K562 (cell line): ENCODE measurements around the gene PA2G4. TPM values are rescaled to one million over a fixed set of nuclear protein-coding genes. Genes with fewer than 3 reads are reported as not detected.

Experiments
- ARID3A ChIP-seq: IDR thresholded peaks from 2 replicates; pipeline ENCODE4 v1.6.1; 2012; ENCODE audit warnings: low read depth, low read length, improper control_type of control experiment, borderline replicate concordance
- ATF3 ChIP-seq, 2 experiments: fragments of 450-650 bp in 1 of 2; sonication (generic) in 1 of 2; formaldehyde crosslinking in 1 of 2; IDR thresholded peaks in 1 of 2; conservative IDR thresholded peaks in 1 of 2; 2 replicates each; pipeline versions ENCODE4 v1.6.1 to v1.8.1; 2016 to 2023; ENCODE audit warnings: mild to moderate bottlenecking in 2 of 2, moderate library complexity in 2 of 2, inconsistent platforms in 1 of 2, missing genetic modification reagents in 1 of 2
- CREB3L1 ChIP-seq: fragments of 450-650 bp; IDR thresholded peaks from 2 replicates; pipeline ENCODE4 v1.6.1; 2014; ENCODE audit warnings: low read depth, mild to moderate bottlenecking, moderate library complexity, borderline replicate concordance
- CTBP1 ChIP-seq: fragments of 450-650 bp; IDR thresholded peaks from 2 replicates; pipeline ENCODE4 v1.6.1; 2016; ENCODE audit warnings: borderline replicate concordance
- DIDO1 ChIP-seq: fragments of 450-650 bp; IDR thresholded peaks from 2 replicates; pipeline ENCODE4 v1.6.1; 2016; ENCODE audit warnings: low read depth, missing biosample characterization, missing genetic modification characterization
- EGR1 ChIP-seq: fragments of 450-650 bp; conservative IDR thresholded peaks from 2 replicates; pipeline ENCODE4 v1.6.1; 2017; ENCODE audit warnings: mild to moderate bottlenecking
- HDAC8 ChIP-seq: fragments of 450-650 bp; IDR thresholded peaks from 2 replicates; pipeline ENCODE4 v1.6.1; 2016; ENCODE audit warnings: mild to moderate bottlenecking, missing genetic modification characterization, moderate library complexity, missing compliant biosample characterization
- JUNB ChIP-seq: fragments of 450-650 bp; formaldehyde crosslinking; conservative IDR thresholded peaks from 2 replicates; pipeline ENCODE4 v1.4.0; 2020; ENCODE audit warnings: mild to moderate bottlenecking
- KLF10 ChIP-seq: fragments of 250-450 bp; sonication (Bioruptor Pico); IDR thresholded peaks from 2 replicates; pipeline ENCODE4 v1.6.1; 2021; ENCODE audit warnings: matching md5 sums
- MAFF ChIP-seq: IDR thresholded peaks from 2 replicates; pipeline ENCODE4 v1.6.1; 2012; ENCODE audit warnings: low read length, improper control_type of control experiment
- MEF2D ChIP-seq: conservative IDR thresholded peaks from 2 replicates; pipeline ENCODE4 v1.6.1; 2016; ENCODE audit warnings: low read depth, missing genetic modification characterization, missing compliant biosample characterization
- PRDM10 ChIP-seq: fragments of 450-650 bp; IDR thresholded peaks from 2 replicates; pipeline ENCODE4 v1.6.1; 2018; ENCODE audit not compliant: partially characterized antibody
- RBM22 ChIP-seq: fragments of 200-400 bp; formaldehyde crosslinking; IDR thresholded peaks from 2 replicates; pipeline ENCODE4 v1.6.1; 2018; ENCODE audit warnings: low read length, low read depth; ENCODE audit not compliant: poor library complexity, severe bottlenecking
- WHSC1 ChIP-seq: IDR thresholded peaks from one replicate; pipeline ENCODE4 v1.6.1; 2012; ENCODE audit warnings: low read length, control low read depth, inconsistent platforms
- XRCC5 ChIP-seq: fragments of 200-400 bp; formaldehyde crosslinking; IDR thresholded peaks from 2 replicates; pipeline ENCODE4 v1.6.1; 2017; ENCODE audit warnings: low read depth, mild to moderate bottlenecking, low read length
- ZBTB9 ChIP-seq: fragments of 450-650 bp; formaldehyde crosslinking; IDR thresholded peaks from 2 replicates; pipeline ENCODE4 v1.4.0; 2020; ENCODE audit warnings: mild to moderate bottlenecking, moderate library complexity
- ZKSCAN1 ChIP-seq: fragments of 150-350 bp; IDR thresholded peaks from 2 replicates; pipeline ENCODE4 v1.6.1; 2016; ENCODE audit warnings: low read depth, low read length
- ZNF79 ChIP-seq: fragments of 250-450 bp; sonication (Bioruptor Pico); IDR thresholded peaks from 2 replicates; pipeline ENCODE4 v1.4.0; 2020; ENCODE audit warnings: low read depth, mild to moderate bottlenecking, moderate library complexity
- polyA plus RNA-seq, 8 experiments: library from polyadenylated mRNA; depleted of rRNA in 4 of 8; stranded (reverse) in 5 of 8; unstranded in 3 of 8; fragments of >200 nt; fragmentation: Nextera tagmentation in 2 of 8; fragmentation: Illumina TruSeq in 1 of 8; extraction: Ambion mirVana in 2 of 8; extraction: Trizol in 1 of 8; gene quantifications; 2 replicates each; pipeline versions ENCODE4 v1.2.1 to v1.2.3, GENCODE V29; 2011 to 2014; ENCODE audit warnings: inconsistent platforms in 1 of 8, missing spikeins in 1 of 8
- total RNA-seq, 7 experiments: library from RNA; depleted of rRNA in 6 of 7; stranded (reverse); fragments of >200 nt in 6 of 7; fragmentation: Illumina TruSeq in 2 of 7; extraction: Trizol in 2 of 7; gene quantifications; 2 replicates each; pipeline versions ENCODE4 v1.2.1 to v1.2.3, GENCODE V29; 2011 to 2021; ENCODE audit warnings: low replicate concordance in 1 of 7

PA2G4 gene
- total and polyA plus RNA-seq, 9 of the 15 experiments (the other 6 are each of a cell fraction or from before 2014, with no cell fraction given), result 230 to 925 (median 638) TPM

GRCh38 chr12:56120158-56120846 lies 15.9 kb downstream of the PA2G4 start (continued):
- no peak for TF ChIP-seq PRDM10
- TF ChIP-seq MEF2D (tag), result no peak
- TF ChIP-seq CREB3L1, result no peak
- no peak for TF ChIP-seq ZKSCAN1
- TF ChIP-seq DIDO1 (tag), result no peak
- TF ChIP-seq MAFF, result peak; percentile 32; the same call in 1 of the 2 replicates
- no peak for TF ChIP-seq ARID3A
- TF ChIP-seq ZBTB9, result no peak
- TF ChIP-seq HDAC8 (tag), result no peak
- TF ChIP-seq JUNB, result no peak
- no peak for TF ChIP-seq ZNF79 (CRISPR knock-in tag)
- TF ChIP-seq ATF3 (IDR thresholded peaks at IDR 0.05), result peak; percentile 49; the same call in 1 of the 2 replicates
- TF ChIP-seq ATF3 (CRISPR knock-in tag; conservative IDR thresholded peaks at IDR 0.05), result no peak
- no peak for TF ChIP-seq RBM22
- no peak for TF ChIP-seq XRCC5
- TF ChIP-seq KLF10, result no peak
- TF ChIP-seq CTBP1, result no peak
- no peak for TF ChIP-seq EGR1
- no peak for TF ChIP-seq WHSC1
